Keratinocyte (primary cell): ENCODE measurements around the gene ACYP2.

Experiments
- EZH2 ChIP-seq: IDR thresholded peaks from one replicate; pipeline ENCODE4 v1.6.1; 2012; ENCODE audit warnings: inconsistent platforms, mild to moderate bottlenecking, low read length, moderate library complexity
- TF ChIP-seq, protein P1 (sequence below), 3 experiments: IDR thresholded peaks in 1 of 3; conservative IDR thresholded peaks in 1 of 3; optimal IDR thresholded peaks in 1 of 3; 2 replicates in 2 of 3; 3 replicates in 1 of 3; pipeline versions ENCODE3 to v1.5.1; 2011; ENCODE audit warnings: low read length in 3 of 3, mild to moderate bottlenecking in 3 of 3, moderate library complexity in 2 of 3, control low read depth in 1 of 3, inconsistent platforms in 1 of 3; ENCODE audit not compliant: insufficient read depth in 2 of 3; ENCODE audit errors: extremely low read depth in 1 of 3

DNA sequence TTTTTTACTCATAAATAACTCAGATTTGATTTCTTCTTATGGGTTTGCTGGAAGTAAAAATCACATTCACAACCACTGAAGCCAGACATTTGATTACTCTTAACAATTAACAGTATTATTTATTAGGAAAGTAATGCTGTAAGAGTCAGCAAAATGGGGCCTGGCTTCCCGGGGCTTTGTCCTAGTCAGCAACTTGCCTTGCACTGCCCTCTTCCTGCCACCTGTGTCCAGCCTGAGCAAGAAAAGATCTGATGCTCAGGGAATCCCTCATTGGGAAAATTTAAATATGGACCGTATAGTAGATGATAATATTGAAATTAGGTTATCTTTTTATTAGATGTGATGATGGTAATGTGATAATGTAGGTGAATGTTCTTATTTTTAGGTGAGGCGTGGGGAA, 30.8 kb upstream of the ACYP2 start:
- TF ChIP-seq, protein P1, sequence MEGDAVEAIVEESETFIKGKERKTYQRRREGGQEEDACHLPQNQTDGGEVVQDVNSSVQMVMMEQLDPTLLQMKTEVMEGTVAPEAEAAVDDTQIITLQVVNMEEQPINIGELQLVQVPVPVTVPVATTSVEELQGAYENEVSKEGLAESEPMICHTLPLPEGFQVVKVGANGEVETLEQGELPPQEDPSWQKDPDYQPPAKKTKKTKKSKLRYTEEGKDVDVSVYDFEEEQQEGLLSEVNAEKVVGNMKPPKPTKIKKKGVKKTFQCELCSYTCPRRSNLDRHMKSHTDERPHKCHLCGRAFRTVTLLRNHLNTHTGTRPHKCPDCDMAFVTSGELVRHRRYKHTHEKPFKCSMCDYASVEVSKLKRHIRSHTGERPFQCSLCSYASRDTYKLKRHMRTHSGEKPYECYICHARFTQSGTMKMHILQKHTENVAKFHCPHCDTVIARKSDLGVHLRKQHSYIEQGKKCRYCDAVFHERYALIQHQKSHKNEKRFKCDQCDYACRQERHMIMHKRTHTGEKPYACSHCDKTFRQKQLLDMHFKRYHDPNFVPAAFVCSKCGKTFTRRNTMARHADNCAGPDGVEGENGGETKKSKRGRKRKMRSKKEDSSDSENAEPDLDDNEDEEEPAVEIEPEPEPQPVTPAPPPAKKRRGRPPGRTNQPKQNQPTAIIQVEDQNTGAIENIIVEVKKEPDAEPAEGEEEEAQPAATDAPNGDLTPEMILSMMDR (optimal IDR thresholded peaks at IDR 0.05 in 1 of 3, IDR thresholded peaks at IDR 0.05 in 1 of 3, conservative IDR thresholded peaks at IDR 0.05 in 1 of 3; ENCODE audit: extremely low read depth in 1 of 3, insufficient read depth in 2 of 3, low read length in 3 of 3): peak; percentile 33 to 72 (median 34)
- no peak for TF ChIP-seq EZH2
